Measurements from ENCODE around the gene CD48.

Gene CD48

GRCh38 chr1:160644399-160644798, 67.2 kb downstream of the CD48 start:
- DNase-seq (ENCODE audit: low read depth), result no peak
- no peak for TF ChIP-seq CTCF (IDR thresholded peaks at IDR 0.05; ENCODE audit: low read length, missing control alignments)
- H3K4me3 ChIP-seq (replicated peaks; ENCODE audit: low read depth, low read length), result no peak overlapping the region

GRCh38 chr1:160643138-160643537, 68.5 kb downstream of the CD48 start:
- no peak overlapping the region for H3K4me3 ChIP-seq (replicated peaks; ENCODE audit: low read depth, low read length)
- DNase-seq (ENCODE audit: low read depth), result no peak
- TF ChIP-seq CTCF (IDR thresholded peaks at IDR 0.05; ENCODE audit: low read length, missing control alignments), result no peak

GRCh38 chr1:160642281-160642644, 69.4 kb downstream of the CD48 start:
- TF ChIP-seq CTCF (IDR thresholded peaks at IDR 0.05; ENCODE audit: low read length, missing control alignments), result no peak
- no peak overlapping the region for H3K4me3 ChIP-seq (replicated peaks; ENCODE audit: low read depth, low read length)
- no peak for DNase-seq (ENCODE audit: low read depth)

DNA sequence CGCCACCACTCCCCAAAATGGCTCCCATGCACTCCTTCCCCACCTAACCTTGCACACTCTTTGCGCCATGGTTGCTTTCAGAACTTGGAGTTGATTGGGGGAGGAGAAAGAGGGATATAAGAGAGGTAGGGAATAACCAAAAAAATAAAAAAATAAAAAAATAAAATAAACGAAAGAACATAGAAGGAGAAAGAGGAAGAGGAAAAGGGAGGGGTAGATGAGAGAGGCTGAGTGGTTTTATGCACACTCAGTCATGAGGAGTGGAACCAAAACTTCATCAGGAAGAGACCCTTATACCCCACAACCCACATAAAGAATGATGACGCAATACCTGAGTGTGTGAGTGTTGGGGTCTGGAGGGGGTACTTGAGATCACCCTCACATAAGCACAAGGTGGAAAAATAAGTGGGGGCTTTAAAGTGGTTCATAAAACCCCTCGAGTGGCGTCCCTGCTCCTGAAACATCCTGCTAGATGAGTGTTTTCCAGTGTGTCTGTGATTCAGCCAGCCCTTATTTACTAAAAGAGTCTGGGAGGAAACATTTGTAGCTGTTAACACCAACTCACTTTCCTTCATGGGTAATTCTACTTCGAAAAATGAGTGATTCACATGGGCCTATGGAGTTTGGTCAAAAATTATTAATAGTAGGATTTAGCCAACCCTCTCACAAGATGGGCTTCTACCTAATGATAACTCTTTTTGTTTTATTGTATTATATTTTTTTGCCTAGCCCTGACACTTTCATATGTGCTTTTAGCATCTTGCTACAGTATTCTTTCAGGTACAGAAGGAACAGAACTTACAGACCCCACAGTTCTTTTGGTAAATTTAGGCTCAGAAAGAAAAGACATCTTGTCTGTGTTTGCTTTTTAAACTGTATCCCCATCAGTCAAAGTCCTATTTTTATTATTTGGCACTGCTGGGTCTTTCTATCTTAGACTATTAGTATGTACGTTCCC, 70.0 kb downstream of the CD48 start:
- no peak for DNase-seq (ENCODE audit: low read depth)
- H3K4me3 ChIP-seq (replicated peaks; ENCODE audit: low read depth, low read length), result no peak overlapping the region

GRCh38 chr1:160640359-160641123, 71.1 kb downstream of the CD48 start:
- no peak for TF ChIP-seq CTCF (IDR thresholded peaks at IDR 0.05; ENCODE audit: low read length, missing control alignments)
- DNase-seq (ENCODE audit: low read depth), result no peak
- no peak overlapping the region for H3K4me3 ChIP-seq (replicated peaks; ENCODE audit: low read depth, low read length)

More for the DNA sequence above, 70.0 kb downstream of the CD48 start:
- no peak for TF ChIP-seq CTCF (IDR thresholded peaks at IDR 0.05; ENCODE audit: low read length, missing control alignments)

DNA sequence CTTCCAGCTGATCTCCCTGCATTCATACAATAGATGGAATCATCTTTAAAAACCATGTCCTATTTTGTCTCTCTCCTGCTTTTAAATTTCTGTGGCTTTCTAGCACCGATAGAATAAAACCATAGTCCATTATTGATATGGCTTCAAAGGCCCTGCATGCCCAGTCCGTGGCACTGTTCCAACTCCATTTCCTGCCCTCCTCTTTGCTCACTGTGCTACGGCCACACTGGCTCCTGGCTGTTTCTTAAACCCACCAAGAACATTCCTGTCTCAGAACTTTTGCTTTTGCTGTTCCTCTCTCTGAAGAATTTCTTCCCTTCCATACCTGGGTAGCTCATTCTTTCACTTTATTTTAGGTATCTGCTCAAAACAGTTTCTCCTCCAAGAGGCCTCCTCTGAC, 72.0 kb downstream of the CD48 start:
- no peak overlapping the region for H3K4me3 ChIP-seq (replicated peaks; ENCODE audit: low read depth, low read length)
- peak; percentile 21 for DNase-seq (ENCODE audit: low read depth)
- TF ChIP-seq CTCF (IDR thresholded peaks at IDR 0.05; ENCODE audit: low read length, missing control alignments), result no peak

Measured in fibroblast of pulmonary artery (primary cell).